ENCODE results near the gene LTV1. TPM values are rescaled to one million over a fixed set of nuclear protein-coding genes. Genes with fewer than 3 reads are reported as not detected.

Gene LTV1
- total RNA-seq, 4 donors from 2014 or later, result 15.5 to 23.1 (median 20.4) TPM

DNA sequence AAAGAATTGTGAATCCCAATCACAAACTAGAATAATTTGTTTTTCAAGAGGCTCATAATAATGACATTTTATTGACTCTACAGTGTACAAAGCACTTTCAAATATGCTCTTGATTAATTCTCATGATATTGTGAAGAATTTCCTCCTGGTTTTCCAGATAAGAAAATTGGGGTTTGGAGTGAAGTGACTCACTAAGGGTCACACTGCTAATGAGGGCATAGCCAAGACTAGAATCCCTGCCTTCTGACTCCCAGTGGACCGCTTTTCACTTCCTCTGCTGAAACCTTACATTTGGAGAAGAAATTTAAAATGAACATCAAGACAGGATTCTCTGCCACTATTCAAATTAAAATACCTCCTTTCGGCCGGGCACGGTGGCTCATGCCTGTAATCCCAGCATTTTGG lies 38.3 kb upstream of the LTV1 start:
- H3K9me3 ChIP-seq, result no peaks in the 10 kb centered on the region
- H3K36me3 ChIP-seq, result peaks cover 0 to 49% (median 4%) of the 10 kb centered on the region in 3 donors
- no peaks in the 10 kb centered on the region for H3K27me3 ChIP-seq
- no peaks in the 10 kb centered on the region for H3K4me1 ChIP-seq
- H3K4me3 ChIP-seq, result no peak overlapping the region
- no peak overlapping the region for H3K27ac ChIP-seq
- intact Hi-C loops (cut with DNase I), result no loop called here
- DNase-seq, result no peak
- TF ChIP-seq, protein P1, sequence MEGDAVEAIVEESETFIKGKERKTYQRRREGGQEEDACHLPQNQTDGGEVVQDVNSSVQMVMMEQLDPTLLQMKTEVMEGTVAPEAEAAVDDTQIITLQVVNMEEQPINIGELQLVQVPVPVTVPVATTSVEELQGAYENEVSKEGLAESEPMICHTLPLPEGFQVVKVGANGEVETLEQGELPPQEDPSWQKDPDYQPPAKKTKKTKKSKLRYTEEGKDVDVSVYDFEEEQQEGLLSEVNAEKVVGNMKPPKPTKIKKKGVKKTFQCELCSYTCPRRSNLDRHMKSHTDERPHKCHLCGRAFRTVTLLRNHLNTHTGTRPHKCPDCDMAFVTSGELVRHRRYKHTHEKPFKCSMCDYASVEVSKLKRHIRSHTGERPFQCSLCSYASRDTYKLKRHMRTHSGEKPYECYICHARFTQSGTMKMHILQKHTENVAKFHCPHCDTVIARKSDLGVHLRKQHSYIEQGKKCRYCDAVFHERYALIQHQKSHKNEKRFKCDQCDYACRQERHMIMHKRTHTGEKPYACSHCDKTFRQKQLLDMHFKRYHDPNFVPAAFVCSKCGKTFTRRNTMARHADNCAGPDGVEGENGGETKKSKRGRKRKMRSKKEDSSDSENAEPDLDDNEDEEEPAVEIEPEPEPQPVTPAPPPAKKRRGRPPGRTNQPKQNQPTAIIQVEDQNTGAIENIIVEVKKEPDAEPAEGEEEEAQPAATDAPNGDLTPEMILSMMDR (IDR thresholded peaks at IDR 0.05), result no peak
- no peak for TF ChIP-seq POLR2A (IDR thresholded peaks at IDR 0.05)
- 100% methylated on average over 1 of the region's 4 CpGs for WGBS, 2 donors

DNA sequence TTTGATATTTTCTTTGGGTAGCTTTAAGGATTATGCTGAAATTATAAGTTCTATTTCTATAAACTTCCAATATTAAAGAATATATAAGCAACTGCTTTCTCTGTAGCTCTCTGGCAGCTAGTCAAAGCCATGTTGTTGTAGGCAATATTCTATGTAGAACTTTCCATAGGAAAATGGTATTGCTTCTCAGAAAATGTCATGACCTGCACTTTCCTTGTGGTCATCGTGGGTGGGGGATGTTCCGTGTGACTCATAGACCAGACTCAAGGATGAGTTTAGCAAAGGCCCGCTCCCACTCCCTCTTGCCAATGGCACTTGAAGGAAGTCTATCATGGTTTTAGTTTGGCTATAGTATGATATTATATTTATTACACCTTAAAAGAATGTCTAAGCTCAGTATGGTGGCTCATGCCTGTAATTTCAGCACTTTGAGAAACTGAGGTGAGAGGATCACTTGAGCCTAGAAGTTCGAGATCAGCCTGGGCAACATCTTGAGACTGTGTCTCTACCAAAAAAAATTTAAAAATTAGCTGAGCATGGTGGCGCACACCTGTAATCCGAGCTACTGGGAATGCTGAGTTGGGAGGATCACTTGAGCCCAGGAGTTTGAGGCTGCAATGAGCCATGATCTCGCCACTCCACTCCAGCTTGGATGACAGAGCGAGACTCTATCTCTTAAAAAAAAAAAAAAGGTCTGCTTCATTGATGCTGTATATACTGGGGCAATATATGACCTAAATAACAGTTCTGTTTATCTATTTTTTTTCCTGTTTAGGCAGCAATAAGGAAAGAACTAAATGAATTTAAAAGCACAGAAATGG lies 36.6 kb upstream of the LTV1 start:
- no peaks in the 10 kb centered on the region for H3K27me3 ChIP-seq
- no peaks in the 10 kb centered on the region for H3K9me3 ChIP-seq
- no peak overlapping the region for H3K27ac ChIP-seq
- intact Hi-C loops (cut with DNase I), result no loop called here
- 81 to 83% methylated on average over 8 of the region's 8 CpGs for WGBS, 2 donors
- H3K4me3 ChIP-seq, result no peak overlapping the region
- H3K4me1 ChIP-seq, result no peaks in the 10 kb centered on the region
- peaks cover 0 to 36% (median 4%) of the 10 kb centered on the region in 3 donors for H3K36me3 ChIP-seq
- TF ChIP-seq, protein P1 (IDR thresholded peaks at IDR 0.05), result no peak
- no peak for TF ChIP-seq POLR2A (IDR thresholded peaks at IDR 0.05)
- DNase-seq, result peak; percentile 0

DNA sequence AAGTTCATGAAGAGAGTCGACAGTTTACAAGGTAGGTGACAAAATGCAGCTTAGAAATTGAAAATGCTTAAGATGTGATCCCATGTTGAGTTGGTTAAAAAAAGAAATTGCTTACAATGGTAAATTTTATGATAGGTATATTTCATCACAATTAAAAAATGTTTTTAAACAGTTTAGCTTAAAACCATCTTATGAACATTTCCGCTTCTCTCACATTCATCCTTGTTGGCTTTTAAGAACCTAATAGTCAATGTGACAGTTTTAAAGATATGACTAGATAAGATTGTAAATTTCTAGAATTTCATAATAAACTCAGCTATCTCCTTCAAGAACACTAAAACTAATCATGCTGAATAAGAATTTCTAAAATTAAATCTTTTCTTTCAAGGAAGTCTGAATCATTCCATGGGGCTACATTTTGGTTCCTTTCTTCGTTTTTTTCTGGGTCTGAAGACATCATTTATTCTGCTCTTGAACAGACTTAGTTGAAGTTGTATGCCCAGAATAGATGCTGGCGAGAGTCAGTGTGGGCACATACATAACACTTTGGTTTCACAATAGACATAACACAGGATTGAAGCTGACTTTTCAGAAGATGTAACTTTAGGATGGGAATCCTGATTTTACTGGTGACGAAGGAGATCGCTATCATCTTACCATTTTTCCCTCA lies 35.9 kb upstream of the LTV1 start:
- Histone ChIP-seq H3K36me3 (peaks cover 0 to 36% (median 0%) of the 10 kb centered on the region in 3 donors), H3K27ac (no peak overlapping the region), H3K4me3 (no peak overlapping the region), H3K27me3 (no peaks in the 10 kb centered on the region), H3K4me1 (no peaks in the 10 kb centered on the region), H3K9me3 (no peaks in the 10 kb centered on the region)
- 83 to 89% methylated on average over 6 of the region's 6 CpGs for WGBS, 2 donors
- intact Hi-C loops (cut with DNase I), result no loop called here
- TF ChIP-seq, protein P1 (IDR thresholded peaks at IDR 0.05), result no peak
- TF ChIP-seq POLR2A (IDR thresholded peaks at IDR 0.05), result no peak
- no peak for DNase-seq

DNA sequence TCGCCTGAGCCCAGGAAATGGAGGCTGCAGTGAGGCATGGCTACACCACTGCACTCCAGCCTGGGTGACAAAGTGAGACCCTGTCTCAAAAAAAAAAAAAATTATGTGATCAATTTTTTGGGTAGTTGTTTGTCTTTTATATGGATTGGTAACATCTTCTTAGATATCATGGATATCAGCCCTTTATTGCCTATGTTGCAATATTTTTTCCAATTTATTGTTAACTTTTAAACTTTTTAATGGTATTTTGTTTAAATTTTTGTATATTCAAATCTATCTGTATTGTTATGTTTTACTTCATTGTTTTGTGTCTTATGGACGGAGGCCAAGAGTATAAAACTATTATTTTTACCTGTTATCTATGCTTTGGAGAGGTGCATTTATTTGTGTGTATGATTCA lies 32.4 kb upstream of the LTV1 start:
- no peak for DNase-seq
- intact Hi-C loops (cut with DNase I), result no loop called here
- no peaks in the 10 kb centered on the region for H3K27me3 ChIP-seq
- 86 to 100% methylated on average over 2 of the region's 2 CpGs for WGBS, 2 donors
- H3K27ac ChIP-seq, result no peak overlapping the region
- H3K4me1 ChIP-seq, result no peaks in the 10 kb centered on the region
- H3K4me3 ChIP-seq, result no peak overlapping the region
- no peaks in the 10 kb centered on the region for H3K9me3 ChIP-seq
- H3K36me3 ChIP-seq, result peaks cover 0 to 41% (median 0%) of the 10 kb centered on the region in 3 donors
- no peak for TF ChIP-seq POLR2A (IDR thresholded peaks at IDR 0.05)
- TF ChIP-seq, protein P1 (IDR thresholded peaks at IDR 0.05), result no peak

DNA sequence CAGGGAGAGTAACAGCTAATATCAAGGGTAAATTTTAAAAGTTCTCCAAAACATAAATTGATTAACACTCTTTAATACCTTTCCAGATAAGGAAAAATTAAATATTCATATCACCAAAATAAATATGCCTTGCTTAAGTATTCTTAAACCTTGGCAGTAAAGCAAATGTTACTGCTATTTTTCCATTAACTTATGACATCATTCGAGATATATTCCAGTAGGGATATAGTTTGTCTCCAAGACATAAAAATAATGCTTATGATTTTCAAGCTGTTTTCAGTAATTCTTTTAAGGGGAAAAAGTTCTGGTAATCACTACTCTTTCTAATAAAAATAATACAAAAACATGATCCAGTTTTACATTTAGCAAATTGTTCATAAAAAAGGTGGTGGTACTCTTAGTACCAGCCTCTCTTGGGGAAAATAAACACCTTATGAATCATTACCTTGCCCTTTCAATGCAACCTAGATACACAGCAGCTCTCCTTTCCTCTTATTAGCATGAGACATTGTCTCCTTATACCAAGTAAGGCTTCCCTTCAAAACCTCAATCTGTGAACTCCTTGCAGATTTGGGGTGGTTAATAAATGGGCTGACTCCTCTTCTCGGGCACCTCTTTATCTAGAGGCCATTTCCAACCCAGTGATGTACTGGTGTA lies 31.5 kb upstream of the LTV1 start:
- H3K9me3 ChIP-seq, result no peaks in the 10 kb centered on the region
- no peak overlapping the region for H3K27ac ChIP-seq
- H3K4me1 ChIP-seq, result no peaks in the 10 kb centered on the region
- no peak overlapping the region for H3K4me3 ChIP-seq
- no peak for DNase-seq
- no peak for TF ChIP-seq POLR2A (IDR thresholded peaks at IDR 0.05)
- TF ChIP-seq, protein P1 (IDR thresholded peaks at IDR 0.05), result no peak
- 81 to 82% methylated on average over 2 of the region's 2 CpGs for WGBS, 2 donors
- intact Hi-C loops (cut with DNase I), result no loop called here
- H3K27me3 ChIP-seq, result no peaks in the 10 kb centered on the region
- peaks cover 0 to 43% (median 0%) of the 10 kb centered on the region in 3 donors for H3K36me3 ChIP-seq
